ENCODE data around the gene DPYSL3.

GRCh38 chr5:147340941-147341340 is 168.9 kb downstream of the DPYSL3 start:
- TF ChIP-seq CTCF (IDR thresholded peaks at IDR 0.05) (no peak), EZH2 (IDR thresholded peaks at IDR 0.05) (no peak)

All from neural progenitor cell (in vitro differentiated cells).